HUES64 (cell line): ENCODE results near the gene POLK.
"Not testable (repeated sequence)": the region's sequence is repeated elsewhere in the genome, so short reads cannot be mapped to it uniquely, and the experiment has no call there.

Experiments
- H3K27ac ChIP-seq: 2 replicates; pipeline ENCODE4 v1.7.0; 2013; ENCODE audit warnings: low read depth, low read length, inconsistent platforms
- H3K27me3 ChIP-seq: 2 replicates; pipeline ENCODE4 v1.6.1; 2013; ENCODE audit warnings: mild to moderate bottlenecking, low read length; ENCODE audit not compliant: insufficient read depth
- H3K36me3 ChIP-seq: 2 replicates; pipeline ENCODE4 v1.6.1; 2013; ENCODE audit warnings: mild to moderate bottlenecking, low read length; ENCODE audit not compliant: insufficient read depth
- H3K4me1 ChIP-seq: 2 replicates; pipeline ENCODE4 v1.6.1; 2013; ENCODE audit warnings: mild to moderate bottlenecking, low read length, moderate library complexity; ENCODE audit not compliant: insufficient read depth
- H3K4me3 ChIP-seq: 2 replicates; pipeline ENCODE4 v1.5.1; 2013; ENCODE audit warnings: mild to moderate bottlenecking, low read length, moderate library complexity
- H3K9ac ChIP-seq: 2 replicates; pipeline ENCODE4 v1.6.1; 2013; ENCODE audit warnings: mild to moderate bottlenecking, low read depth, low read length
- H3K9me3 ChIP-seq: 2 replicates; pipeline ENCODE4 v1.6.1; 2013; ENCODE audit warnings: low read depth, low read length; ENCODE audit not compliant: insufficient read depth
- WGBS: fragments of 150-250, 120-280 bp; methylation state at CpG from one replicate; pipeline ENCODE4 v1.1.7; 2013; ENCODE audit warnings: missing lambda C conversion rate; 5-methylcytosine and 5-hydroxymethylcytosine counted together

POLK gene

DNA sequence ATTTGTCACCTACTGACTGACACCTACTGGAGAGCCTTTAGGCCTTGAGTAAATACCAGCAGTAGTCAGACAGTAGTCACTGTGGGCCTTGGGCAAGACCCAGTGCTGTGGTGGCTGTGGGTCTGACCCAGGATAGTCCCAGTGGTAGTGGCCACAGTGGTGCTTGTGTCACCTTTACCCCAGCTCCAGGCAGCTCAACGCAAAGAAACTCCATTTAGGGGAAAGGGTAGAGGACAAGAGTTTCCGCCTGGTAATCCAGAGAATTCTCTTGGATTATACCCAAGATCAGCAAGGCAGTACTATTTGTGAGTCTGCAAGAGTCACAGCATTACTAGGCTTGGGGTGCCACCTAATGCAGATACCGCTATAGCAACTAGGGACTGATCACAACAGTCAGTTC is 29.2 kb upstream of the POLK start:
- WGBS, result 76% methylated on average over 3 of the region's 3 CpGs

DNA sequence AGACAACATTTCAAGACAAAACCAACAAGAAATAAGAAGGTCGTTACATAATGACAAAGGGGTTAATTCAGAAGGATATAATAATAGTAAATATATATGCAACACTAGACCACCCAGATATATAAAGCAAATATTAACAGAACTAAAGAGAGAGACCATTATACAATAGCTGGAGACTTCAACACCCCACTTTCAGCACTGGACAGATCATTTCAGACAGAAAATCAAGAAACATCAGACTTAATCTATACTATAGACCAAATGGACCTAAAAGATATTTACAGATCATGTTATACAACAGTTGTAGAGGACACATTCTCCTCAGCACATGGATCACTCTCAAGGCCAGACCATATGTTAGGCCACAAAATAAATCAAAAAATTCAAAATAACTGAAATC is 27.1 kb upstream of the POLK start:
- no peaks in the 10 kb centered on the region for H3K27me3 ChIP-seq
- peaks cover 8% of the 10 kb centered on the region; the same call in 1 of the 2 replicates for H3K9me3 ChIP-seq
- H3K4me1 ChIP-seq, result peaks cover 14% of the 10 kb centered on the region; the same call in 1 of the 2 replicates
- H3K27ac ChIP-seq, result no peak overlapping the region
- H3K9ac ChIP-seq, result no peak overlapping the region
- H3K4me3 ChIP-seq, result no peak overlapping the region
- WGBS, result no CpG with 5 or more reads among the region's 1 CpG
- no peaks in the 10 kb centered on the region for H3K36me3 ChIP-seq

More for the DNA sequence above, 29.2 kb upstream of the POLK start:
- no peaks in the 10 kb centered on the region for H3K27me3 ChIP-seq
- peaks cover 4% of the 10 kb centered on the region; the same call in 1 of the 2 replicates for H3K9me3 ChIP-seq
- no peak overlapping the region for H3K4me3 ChIP-seq
- no peak overlapping the region for H3K9ac ChIP-seq
- no peak overlapping the region for H3K27ac ChIP-seq
- peaks cover 14% of the 10 kb centered on the region for H3K4me1 ChIP-seq
- no peaks in the 10 kb centered on the region for H3K36me3 ChIP-seq

DNA sequence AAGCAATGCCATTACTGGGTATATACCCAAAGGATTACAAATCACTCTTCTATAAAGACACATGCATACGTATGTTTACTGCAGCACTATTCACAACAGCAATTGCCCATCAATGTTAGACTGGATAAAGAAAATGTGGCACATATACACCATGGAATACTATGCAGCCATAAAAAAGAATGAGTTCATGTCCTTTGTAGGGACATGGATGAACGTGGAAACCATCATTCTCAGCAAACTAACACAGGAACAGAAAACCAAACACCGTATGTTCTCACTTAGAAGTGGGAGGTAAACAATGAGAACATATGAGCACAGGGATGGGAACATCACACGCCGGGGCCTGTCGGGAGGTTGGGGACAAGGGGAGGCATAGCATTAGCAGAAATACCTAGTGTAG is 21.8 kb upstream of the POLK start:
- H3K27me3 ChIP-seq, H3K4me1 ChIP-seq, H3K36me3 ChIP-seq, H3K9ac ChIP-seq, H3K9me3 ChIP-seq, H3K27ac ChIP-seq, H3K4me3 ChIP-seq: not testable (repeated sequence)
- 93% methylated on average over 6 of the region's 6 CpGs for WGBS

DNA sequence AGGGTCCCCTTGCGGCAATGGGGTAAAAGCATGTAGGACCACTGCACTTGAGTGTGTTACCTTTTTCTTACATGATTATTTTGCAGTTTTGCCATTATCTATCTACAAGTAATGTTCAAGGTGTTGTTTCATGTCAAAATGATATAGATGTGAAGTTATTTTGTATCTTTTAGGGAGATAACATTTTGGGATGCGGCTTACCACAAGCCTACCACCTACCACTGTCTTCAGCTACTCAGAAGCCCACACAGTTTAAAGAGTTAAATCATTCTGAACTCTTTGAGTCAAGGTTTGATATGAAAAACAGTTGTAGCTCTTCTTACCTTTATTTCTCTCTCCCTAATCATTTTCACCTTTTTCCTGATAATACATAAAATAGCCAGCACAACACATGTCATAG is 20.1 kb upstream of the POLK start:
- Histone ChIP-seq H3K27ac (no peak overlapping the region), H3K9me3 (peaks cover 8% of the 10 kb centered on the region; the same call in 1 of the 2 replicates), H3K9ac (no peak overlapping the region), H3K4me3 (no peak overlapping the region), H3K36me3 (peaks cover 7% of the 10 kb centered on the region), H3K4me1 (peaks cover 10% of the 10 kb centered on the region; the same call in 1 of the 2 replicates), H3K27me3 (no peaks in the 10 kb centered on the region)
- WGBS, result 100% methylated on average over 1 of the region's 2 CpGs

DNA sequence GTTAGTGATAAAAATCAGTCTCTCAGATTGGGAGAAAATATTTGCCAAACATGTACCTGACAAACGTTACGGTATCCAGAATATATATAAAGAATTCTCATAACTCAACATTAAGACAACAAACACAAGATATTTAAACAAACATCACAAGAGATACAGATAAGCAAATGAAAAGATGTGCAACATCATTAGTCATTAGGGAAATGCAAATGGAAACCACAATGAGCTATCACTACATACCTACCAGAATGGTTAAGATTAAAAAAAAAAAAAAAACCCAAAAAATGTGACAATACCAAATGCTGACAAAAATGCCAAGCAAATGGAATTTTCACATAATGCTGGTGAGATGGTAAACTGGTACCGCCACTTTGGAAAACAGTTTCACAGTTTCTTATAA is 15.7 kb upstream of the POLK start:
- Histone ChIP-seq H3K4me1 (peaks cover 10% of the 10 kb centered on the region; the same call in 1 of the 2 replicates), H3K36me3 (peaks cover 14% of the 10 kb centered on the region), H3K27ac (no peak overlapping the region), H3K27me3 (no peaks in the 10 kb centered on the region), H3K9ac (no peak overlapping the region), H3K4me3 (no peak overlapping the region), H3K9me3 (no peaks in the 10 kb centered on the region)
- 89% methylated on average over 3 of the region's 3 CpGs for WGBS

DNA sequence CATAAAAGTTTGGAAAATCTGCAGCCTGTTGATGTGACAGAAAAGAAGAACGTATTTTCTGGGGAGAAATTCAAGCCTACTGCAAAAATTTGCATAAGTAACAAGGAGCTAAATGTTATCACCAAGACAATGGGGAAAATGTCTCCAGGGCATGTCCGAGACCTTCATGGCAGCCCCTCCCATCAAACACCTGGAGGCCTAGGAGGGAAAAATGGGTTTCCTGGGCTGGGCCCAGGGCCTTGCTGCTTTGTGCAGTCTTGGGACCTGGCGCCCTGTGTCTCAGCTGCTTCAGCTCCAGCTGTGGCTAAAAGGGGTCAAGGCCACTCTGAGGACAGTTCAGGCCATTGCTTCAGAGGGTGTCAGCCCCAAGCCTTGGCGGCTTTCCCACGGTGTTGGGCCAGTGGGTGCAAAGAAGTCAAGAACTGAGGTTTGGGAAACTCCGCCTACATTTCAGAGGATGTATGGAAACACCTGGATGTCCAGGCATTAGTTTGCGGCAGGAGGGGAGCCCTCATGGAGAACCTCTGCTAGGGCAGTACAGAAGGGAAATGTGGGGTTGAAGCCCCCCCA is 13.4 kb upstream of the POLK start:
- no peaks in the 10 kb centered on the region for H3K27me3 ChIP-seq
- no peak overlapping the region for H3K4me3 ChIP-seq
- 91% methylated on average over 7 of the region's 7 CpGs for WGBS
- no peak overlapping the region for H3K27ac ChIP-seq
- peaks cover 10% of the 10 kb centered on the region; the same call in 1 of the 2 replicates for H3K4me1 ChIP-seq
- no peaks in the 10 kb centered on the region for H3K9me3 ChIP-seq
- H3K9ac ChIP-seq, result no peak overlapping the region
- H3K36me3 ChIP-seq, result peaks cover 8% of the 10 kb centered on the region

DNA sequence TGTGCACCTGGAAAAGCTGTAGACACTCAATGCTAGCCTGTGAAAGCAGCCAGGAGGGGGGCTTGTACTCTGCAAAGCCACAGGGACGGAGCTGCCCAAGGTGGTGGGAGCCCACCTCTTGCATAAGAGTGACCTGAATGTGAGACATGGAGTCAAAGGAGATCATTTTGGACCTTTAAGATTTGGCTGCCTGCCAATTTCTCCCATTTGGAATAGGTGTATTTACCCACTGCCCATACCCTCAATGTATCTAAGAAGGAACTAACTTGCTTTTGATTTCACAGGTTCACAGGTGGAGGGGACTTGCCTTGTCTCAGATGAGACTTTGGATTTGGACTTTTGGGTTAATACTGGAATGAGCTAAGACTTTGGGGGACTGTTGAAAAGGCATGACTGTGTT is 12.8 kb upstream of the POLK start:
- WGBS, result 94% methylated on average over 1 of the region's 1 CpG

DNA sequence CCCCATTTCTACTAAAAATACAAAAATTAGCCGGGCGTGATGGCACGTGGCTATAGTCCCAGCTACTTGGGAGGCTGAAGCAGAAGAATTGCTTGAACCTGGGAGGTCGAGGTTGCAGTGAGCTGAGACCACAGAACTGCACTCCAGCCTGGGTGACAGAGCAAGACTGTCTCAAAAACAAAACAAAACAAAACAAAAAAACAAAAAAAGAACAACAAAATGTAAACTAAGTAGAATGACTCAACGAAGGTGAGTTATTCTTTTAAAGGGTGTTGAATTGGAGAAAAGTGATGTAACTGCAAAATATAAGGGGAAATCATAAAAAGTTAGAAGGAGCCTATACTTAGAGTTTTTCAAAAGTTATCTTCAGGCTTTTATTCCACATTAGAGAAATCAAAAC is 6.6 kb upstream of the POLK start:
- peaks cover 23% of the 10 kb centered on the region for H3K36me3 ChIP-seq
- H3K9me3 ChIP-seq, H3K27me3 ChIP-seq, H3K9ac ChIP-seq, H3K4me3 ChIP-seq, H3K4me1 ChIP-seq, H3K27ac ChIP-seq: not testable (repeated sequence)
- 89% methylated on average over 5 of the region's 5 CpGs for WGBS

More for the DNA sequence above, 12.8 kb upstream of the POLK start:
- not testable (repeated sequence) for H3K4me3 ChIP-seq, H3K27ac ChIP-seq, H3K27me3 ChIP-seq, H3K36me3 ChIP-seq, H3K9me3 ChIP-seq, H3K9ac ChIP-seq
- H3K4me1 ChIP-seq, result peaks cover 10% of the 10 kb centered on the region; the same call in 1 of the 2 replicates

DNA sequence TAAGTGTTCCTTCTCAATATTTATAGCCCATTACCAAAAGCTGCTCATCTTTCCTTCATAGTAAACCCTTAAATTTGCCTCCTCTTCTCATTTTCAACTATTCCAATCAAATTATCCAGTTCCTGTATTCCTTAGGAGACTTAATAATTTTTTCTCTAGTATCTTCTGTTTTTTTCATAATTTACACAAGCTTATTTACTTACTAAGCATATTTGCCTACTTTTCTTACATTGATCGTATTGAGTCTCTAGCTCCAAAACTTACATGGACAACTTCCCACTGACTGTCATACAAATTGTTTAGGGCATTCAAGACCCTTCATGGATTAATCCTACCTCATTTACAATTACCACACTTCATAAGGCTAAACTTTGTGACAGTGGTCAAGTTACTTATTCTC is 3.9 kb upstream of the POLK start:
- Histone ChIP-seq H3K4me1 (peaks cover 10% of the 10 kb centered on the region), H3K9me3 (no peaks in the 10 kb centered on the region), H3K27me3 (no peaks in the 10 kb centered on the region), H3K9ac (no peak overlapping the region), H3K36me3 (peaks cover 21% of the 10 kb centered on the region), H3K27ac (no peak overlapping the region), H3K4me3 (no peak overlapping the region)
- 95% methylated on average over 1 of the region's 1 CpG for WGBS

DNA sequence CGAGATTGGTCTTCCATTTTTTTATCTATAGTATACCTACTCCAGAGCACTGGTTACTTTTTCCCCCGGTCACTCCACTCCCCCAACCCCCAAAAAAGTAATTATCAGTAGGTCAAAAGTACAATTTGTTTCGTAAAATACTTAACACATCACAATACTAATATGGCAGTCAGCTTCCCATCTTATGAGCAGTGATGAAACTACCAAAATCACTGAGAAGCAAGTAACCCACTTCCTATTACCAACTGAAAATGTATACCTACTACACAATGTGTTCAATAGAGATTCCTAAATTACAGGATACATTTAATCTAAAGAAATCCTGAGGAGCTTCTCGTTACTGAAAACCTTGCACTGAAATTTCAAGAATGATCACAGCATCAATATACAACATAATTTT is 2.1 kb upstream of the POLK start:
- Histone ChIP-seq H3K36me3 (peaks cover 13% of the 10 kb centered on the region), H3K4me3 (peak overlapping the region; percentile 80), H3K9ac (no peak overlapping the region), H3K27ac (no peak overlapping the region), H3K9me3 (no peaks in the 10 kb centered on the region), H3K4me1 (peaks cover 10% of the 10 kb centered on the region), H3K27me3 (no peaks in the 10 kb centered on the region)
- 87% methylated on average over 4 of the region's 4 CpGs for WGBS

DNA sequence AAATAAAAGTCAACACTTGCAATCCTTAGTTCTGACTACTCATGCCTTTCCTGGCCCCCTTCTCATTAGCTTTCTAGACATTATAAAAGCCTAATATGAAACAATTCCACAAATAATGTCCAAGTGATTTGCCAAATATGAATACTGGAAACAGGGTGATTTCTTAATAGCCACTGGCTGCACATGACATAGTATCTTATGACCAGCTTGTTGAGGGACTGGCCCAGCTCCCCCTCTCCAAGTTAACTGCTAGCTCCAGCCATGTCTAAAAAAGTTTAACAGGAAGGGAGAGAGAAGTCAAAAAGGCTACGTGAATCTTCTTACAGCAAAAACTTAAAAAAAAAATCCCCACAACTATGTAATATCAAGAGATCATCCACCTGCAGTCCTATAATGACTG is 1.7 kb upstream of the POLK start:
- peaks cover 10% of the 10 kb centered on the region for H3K4me1 ChIP-seq
- H3K36me3 ChIP-seq, result peaks cover 10% of the 10 kb centered on the region
- no CpG with 5 or more reads among the region's 1 CpG for WGBS
- peak overlapping the region; percentile 80 for H3K4me3 ChIP-seq
- no peaks in the 10 kb centered on the region for H3K9me3 ChIP-seq
- H3K27ac ChIP-seq, result no peak overlapping the region
- H3K27me3 ChIP-seq, result no peaks in the 10 kb centered on the region
- peak overlapping the region; percentile 77; the same call in 1 of the 2 replicates for H3K9ac ChIP-seq

DNA sequence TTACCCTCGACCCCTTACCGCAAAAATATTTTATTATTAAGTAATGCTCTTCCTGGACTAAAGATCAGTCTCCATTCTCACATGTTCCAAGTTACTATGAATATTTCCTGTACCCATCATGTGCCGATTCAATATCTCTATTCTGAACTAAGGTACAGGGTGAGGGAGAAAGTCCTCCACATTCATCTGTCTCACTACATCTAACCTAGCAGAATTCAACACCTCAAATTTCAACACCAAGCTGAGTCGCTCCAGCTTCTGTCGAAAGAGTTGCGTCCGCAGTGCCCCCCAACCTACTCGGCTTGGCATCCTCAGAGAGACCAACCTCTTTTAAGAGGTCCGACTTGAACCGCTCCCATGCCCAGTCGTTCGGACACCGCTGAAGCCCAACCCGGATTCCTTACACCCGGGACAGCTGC is 1.3 kb upstream of the POLK start:
- H3K9me3 ChIP-seq, result no peaks in the 10 kb centered on the region
- 1% methylated on average over 13 of the region's 15 CpGs for WGBS
- H3K36me3 ChIP-seq, result peaks cover 5% of the 10 kb centered on the region
- H3K4me3 ChIP-seq, result peak overlapping the region; percentile 80
- H3K9ac ChIP-seq, result peak overlapping the region; percentile 77
- H3K27me3 ChIP-seq, result no peaks in the 10 kb centered on the region
- peaks cover 10% of the 10 kb centered on the region for H3K4me1 ChIP-seq
- H3K27ac ChIP-seq, result no peak overlapping the region
